Endometrial microvascular endothelial cells (primary cell): ENCODE measurements around the gene COL5A3. TPM values are rescaled to one million over a fixed set of nuclear protein-coding genes. Genes with fewer than 3 reads are reported as not detected.
"Not testable (repeated sequence)": the region's sequence is repeated elsewhere in the genome, so short reads cannot be mapped to it uniquely, and the experiment has no call there.

Experiments
- in situ Hi-C: cut with HindIII; loops from 2 replicates; pipeline ENCODE4 v1.10.0; 2017; ENCODE audit warnings: low sequenced_read_pairs, low pct_unique_long_range_greater_than_20kb; ENCODE audit errors: inconsistent ontology term
- total RNA-seq: library from RNA; depleted of rRNA; stranded (reverse); fragments of >200 nt; gene quantifications from one replicate; pipeline ENCODE4 v1.2.3, GENCODE V29; 2015; ENCODE audit errors: inconsistent ontology term

The COL5A3 gene
- total RNA-seq, result 0.28 TPM

DNA sequence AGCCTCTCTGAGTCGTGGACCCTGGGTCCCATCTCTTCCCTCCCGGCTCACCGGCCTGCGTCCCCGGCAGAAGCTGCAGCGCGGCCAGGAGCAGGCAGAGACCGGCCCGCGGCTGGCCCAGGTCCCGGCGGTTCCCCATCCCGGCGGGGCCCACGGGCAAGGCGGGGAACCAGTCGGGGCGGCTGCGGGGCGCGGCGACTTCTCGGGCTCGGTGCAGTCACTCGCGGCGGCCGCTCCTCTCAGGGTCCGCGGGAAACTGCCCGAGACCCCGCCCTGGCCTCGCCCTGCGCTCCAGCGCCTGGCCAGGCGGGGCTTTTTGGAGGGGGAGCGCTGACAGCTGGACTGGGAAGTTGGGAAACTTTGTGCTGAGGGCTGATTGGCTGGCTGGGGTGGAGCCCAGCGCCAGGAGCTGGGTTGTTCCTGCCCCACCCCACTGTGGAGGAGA, at the start of gene COL5A3:
Gene COL5A3, minus strand, starts transcription at position 258 of the 445 bp plus-strand sequence. Its CDS starts 119 bp downstream, at position 139.
- in situ Hi-C loops, result no loop called here

DNA sequence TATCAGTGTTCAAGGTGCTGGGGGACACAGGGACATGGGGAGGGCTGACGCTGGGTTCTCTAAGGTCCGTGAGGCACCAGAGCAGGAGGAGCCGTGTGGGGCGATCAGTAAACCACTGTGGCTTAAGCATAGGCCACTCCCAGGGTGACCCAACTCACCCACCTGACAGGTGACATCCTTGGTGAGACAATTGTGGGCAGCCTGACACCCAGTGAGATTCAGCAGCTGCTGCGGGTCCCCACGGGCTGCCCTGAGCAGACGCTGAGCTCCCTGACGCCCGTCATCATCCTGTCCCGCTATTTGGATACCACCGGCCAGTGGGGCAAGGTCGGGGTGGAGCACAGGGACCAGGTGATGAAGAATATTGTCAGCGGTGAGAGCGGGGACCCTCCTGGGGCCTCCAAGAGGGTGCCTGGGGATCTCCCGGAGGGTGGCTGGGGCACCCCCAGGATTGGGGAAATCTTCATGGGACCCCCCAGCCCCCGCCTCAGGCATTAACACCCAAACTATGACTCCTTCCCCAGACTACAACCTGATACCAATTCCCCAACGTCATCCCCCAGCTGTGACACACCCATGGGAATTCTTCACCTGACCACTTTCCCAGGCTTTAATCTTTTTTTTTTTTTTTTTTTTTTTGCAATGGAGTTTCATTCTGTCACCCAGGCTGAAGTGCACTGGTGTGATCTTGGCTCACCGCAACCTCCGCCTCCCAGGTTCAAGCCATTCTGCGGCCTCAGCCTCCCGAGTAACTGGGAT, 42.5 kb upstream of the COL5A3 start:
- in situ Hi-C loops, result no loop called here

DNA sequence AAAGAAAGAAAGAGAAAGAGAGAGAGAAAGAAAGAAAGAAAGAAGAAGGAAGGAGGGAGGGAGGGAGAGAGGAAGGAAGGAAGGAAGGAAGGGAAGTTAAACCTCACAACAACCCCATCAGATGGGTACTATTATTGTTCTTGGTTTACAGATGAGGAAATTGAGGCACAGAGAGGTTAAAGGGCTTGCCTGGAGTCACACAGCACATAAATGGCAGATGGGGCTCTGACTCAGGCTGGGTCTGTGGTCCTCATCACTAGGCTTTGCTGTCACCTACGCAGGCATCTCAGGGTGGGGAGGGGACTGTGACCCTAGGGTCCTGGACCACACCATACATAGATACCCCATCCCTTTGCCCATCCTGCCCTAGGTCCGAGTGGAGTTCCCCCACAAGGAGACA, 39.3 kb upstream of the COL5A3 start:
- in situ Hi-C loops, result no loop called here

DNA sequence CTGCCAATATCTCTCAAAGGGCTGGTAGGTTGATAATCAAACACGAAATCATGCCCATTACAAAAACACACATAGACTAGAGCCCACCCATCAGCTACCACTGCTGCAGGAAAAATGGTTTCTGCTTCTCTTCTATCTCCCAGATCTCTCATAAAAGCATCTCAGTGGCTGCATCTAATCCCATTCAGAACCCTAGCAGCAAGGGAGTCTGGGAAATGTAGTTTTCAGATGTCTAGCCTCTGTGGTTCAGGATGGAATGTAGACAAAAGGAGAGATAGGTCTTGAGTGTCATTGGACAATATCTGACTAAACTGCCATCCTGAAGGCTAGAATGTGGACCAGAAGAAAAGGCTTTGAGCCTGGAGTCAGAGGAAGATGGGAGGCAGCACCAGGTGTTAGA, 35.1 kb upstream of the COL5A3 start:
- in situ Hi-C loops, result no loop called here

DNA sequence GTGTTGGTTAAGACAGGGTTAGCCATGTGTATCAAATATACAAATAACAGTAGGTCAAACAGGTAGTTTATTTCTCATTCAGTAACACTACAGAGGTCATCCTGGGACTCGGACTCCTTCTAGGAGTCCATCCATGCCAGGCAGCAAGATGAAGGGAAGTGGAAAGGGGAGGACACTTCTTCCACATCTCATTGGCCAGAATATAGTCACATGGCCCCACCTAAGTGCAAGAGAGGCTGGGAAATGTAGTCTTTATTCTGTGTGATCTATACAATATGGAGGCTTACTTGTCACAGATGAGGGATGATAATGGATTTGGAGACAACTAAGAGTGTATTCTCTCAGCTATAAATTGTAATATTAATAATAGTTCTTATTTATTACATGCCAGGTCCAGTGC, 34.1 kb upstream of the COL5A3 start:
- in situ Hi-C loops, result no loop called here

DNA sequence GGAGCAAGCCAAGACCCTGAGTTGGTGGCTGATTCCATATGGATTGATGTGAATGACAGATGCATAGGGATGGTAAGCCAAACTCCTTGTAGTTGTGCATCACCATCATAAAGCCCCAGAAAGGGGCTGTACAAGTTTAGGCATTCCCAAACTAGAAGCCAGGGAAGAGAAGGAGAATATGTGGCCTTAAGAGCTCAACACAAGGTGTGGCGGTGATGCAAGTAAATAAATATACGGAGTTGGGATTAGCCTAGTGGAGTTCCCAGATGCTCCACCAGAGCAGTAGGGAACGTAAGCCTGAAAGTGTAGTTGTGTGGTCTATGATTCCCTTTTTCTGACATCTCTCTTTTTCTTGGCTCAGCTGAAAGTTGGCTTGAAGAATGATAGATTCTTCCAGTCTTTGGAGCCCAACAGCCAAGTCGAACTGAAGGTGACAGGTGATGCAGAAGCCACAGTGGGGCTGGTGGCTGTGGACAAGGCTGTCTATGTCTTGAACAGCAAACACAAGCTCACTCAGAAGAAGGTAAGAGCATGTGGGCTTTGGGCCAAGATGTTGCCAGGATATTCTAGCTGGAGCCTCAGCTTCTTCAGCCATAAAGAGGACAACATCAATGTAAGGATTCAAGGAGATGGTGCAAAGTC, 33.1 kb upstream of the COL5A3 start:
- in situ Hi-C loops, result no loop called here

DNA sequence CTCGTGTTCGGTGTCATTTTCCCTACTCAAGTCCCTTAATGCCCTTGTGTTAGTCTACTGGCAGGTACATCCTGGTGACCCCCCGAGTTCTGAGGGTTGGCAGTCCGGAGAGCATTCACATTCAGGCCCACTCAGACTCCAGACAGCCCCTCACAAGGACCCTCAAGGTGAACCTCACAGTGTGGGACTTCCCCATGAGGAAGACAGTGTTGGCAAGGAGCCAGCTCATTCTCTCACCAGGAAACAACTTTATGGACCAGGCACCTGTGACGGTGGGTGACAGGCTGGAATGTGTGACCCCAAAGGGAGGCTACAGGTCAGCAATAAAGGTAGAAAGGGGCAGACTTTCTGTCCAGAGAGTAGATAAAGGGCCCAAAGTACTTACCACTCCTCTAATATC, 27.5 kb upstream of the COL5A3 start:
- in situ Hi-C loops, result no loop called here

DNA sequence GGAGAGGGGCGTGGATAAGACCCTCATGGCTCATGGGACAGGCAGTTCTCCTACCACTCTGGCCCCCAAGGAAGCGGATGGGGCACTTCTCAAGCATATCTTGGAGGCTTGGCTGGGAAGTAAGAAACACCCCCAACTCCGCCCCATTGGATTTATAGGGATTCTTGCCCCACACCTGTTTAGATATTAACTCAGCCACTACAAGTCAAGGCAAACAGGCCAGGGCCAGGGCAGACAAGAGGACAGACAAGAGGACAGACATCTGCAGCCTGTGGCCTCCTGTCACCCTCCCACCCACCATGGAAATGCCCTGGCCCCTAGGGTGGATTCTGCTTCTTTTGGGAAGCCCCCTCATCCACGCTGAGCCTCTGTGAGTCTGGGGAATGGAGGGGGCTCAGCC, 27.1 kb upstream of the COL5A3 start:
- in situ Hi-C loops, result no loop called here

DNA sequence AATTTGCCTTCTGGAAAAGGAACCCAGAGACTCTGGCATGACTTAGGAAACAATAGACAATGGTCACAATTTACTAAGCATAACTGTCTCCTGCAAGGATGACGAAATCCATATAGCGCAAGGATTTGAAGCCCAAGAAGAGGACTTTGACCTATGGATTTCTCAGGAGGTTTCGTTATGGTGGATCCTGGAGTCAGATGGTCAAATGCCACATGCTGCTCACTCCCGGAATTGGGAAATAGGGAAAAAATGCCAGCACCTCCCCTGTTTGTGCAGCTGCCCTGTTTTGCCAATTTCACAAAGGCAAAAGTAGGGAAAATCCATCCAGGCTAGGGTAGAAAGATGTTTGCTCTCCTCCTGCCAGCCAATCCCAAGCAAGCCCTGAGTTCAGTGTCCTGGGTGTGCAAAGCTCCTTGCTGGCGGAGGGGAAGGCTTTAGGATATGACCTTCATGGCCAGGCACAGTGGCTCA, 26.3 kb upstream of the COL5A3 start:
- in situ Hi-C loops, result no loop called here

DNA sequence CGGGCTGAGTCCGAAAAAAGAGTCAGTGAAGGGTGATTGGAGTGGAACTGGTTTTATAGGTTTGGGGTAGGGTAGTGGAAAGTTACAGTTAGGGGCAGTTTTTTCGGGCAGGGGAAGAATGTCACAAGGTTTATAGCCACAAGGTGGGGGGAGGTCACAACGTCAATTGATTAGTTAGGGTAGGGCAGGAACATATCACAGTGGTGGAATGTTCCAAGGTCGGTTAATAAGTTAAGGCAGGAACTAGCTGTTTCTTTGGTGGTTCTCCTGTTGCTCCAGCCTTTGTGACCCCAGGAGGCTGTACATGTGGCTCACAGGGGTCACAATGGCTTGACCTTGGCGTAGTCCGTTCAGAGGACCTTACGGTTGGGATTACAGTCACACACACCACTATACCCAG, 23.3 kb upstream of the COL5A3 start:
- in situ Hi-C loops, result no loop called here

DNA sequence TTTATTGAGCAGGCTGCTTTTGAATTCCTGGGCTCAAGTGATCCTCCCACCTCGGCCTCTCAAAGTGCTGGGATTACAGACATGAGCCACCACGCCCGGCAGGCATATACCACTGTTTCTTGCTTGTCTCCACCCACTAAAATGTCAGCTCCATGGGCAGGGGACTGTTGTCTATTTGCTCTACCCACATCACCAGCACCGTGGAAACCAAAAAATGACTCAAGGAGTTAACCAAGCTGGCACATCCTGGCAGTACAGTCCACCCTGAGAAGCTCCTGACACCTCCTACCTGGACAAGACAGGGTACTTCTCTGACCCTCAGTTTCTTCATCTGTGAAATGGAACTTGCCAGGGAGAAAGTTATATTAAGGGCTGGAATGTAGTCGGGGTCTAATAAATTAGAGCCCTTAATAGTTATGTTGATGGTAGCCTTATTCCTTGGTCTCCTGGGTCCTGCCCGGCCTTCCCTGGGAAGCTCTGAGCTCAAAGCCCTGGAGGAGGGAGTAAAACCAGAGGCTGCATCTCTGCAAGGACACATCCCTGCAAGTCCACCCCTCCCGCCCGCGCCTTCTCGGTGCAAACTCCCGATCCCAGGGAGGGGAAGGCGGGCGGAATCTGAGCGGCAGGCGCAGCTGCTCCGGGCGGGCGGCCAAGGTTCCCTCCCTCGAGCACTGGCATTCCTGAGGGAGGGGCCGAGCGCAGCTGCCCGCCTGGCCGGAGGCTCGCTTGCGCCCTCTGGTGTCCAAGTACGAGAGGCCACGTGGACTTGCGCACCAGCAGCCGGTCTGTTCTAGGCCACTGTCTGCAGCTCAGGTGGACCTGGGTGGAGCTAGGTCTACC, 17.1 kb upstream of the COL5A3 start:
- in situ Hi-C loops, result no loop called here

DNA sequence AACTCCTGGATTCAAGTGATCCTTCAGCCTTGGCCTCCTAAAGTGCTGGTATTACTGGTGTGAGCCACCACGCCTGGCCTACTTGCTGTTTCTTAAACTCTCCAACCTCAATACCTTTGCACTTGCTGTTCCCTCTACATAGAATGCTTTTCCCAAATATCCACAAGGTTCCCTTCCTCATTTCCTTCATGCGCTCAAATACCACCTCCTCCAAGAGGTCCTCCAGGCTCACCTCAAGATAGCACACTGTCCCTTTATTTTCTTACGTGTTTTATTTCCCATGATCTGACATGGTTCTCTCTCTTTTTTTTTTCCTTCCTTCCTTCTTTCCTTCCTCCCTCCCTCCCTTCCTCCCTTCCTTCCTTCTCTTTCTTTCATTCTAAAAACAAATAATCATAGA, 16.4 kb upstream of the COL5A3 start:
- in situ Hi-C loops, result no loop called here

DNA sequence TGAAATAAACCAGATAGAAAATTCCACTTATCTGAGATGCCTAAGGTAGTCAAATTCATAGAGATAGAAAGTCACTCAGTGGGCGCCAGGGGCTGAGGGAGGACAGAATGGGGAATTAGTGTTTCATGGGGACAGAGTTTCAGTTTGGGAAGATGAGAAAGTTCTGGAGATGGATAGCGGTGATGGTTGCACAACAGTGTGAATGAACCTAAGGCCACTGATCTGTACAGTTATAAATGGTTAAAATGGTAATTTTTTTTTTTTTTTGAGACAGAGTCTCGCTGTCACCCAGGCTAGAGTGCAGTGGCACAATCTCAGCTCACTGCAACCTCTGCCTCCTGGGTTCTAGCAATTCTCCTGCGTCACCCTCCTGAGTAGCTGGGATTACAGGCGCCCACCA, 12.8 kb upstream of the COL5A3 start:
- in situ Hi-C loops, result not testable (repeated sequence)

DNA sequence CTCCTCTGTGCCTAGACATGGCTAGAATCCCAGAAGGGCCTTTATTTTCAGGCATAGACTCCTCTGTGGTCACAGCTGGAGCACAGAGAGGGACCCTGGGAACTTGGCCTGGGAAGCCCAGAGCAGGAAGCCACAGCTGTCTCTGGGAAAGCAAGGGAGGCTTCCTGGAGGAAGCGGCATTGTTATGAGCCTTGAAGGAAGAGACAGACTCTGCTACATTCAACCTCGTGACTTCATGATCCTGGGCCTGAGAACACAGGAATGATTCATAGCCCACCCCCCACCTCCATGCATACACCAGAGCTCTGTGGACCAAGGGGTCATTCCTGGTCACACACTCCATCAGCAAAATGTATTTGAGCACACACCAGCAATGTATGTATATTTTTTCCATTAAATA, 11.6 kb upstream of the COL5A3 start:
- in situ Hi-C loops, result no loop called here

DNA sequence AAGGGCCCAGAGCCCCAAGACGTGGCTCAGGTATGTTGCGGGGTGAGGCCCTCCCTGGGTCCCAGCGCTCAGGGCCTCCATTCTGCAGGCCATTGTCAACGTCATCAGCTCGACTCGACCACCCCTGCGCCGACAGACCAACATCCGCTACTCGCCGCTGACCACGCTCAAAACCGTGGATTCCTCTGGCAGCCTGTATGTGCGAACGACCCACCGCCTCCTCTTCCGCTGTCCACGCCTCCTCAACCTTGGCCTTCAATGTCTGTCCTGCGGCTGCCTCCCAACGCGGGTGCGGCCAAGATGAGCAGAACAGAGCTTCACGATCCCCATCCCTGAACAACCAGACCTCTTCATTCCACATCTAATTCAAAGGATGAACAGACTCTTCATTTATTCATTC, 11.1 kb upstream of the COL5A3 start:
- in situ Hi-C loops, result no loop called here

DNA sequence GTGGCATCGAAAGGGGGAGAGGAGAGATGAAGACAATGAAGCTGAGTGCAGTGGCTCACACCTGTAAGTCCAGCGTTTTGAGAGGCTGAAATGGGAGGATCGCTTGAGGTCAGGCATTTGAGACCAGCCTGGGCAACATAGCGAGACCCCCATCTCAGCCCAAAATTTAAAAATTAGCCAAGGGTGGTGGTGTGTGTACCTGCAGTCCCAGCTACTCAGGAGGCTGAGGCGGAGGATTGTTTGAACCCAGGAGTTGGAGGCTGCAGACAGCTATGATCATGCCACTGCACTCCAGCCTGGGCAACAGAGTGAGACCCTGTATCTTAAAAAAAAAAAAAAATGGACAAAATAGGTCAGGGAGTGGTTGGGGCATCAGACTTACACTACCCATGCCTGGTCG, 10.5 kb upstream of the COL5A3 start:
- in situ Hi-C loops, result no loop called here

DNA sequence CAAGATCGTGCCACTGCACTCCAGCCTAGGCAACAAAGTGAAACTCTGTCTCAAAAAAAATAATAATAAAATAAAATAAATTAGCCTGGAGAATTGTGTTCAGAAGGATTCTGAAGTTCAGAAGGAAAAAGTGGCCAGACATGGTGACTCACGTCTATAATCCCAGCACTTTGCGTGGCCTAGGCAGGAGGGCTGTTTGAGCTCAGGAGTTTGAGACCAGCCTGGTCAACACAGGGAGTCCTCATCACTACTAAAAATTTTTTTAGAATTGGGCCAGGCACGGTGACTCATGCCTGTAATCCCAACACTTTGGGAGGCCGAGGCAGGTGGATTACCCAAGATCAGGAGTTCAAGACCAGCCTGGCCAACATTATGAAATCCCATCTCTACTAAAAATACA, 8.9 kb upstream of the COL5A3 start:
- in situ Hi-C loops, result no loop called here

DNA sequence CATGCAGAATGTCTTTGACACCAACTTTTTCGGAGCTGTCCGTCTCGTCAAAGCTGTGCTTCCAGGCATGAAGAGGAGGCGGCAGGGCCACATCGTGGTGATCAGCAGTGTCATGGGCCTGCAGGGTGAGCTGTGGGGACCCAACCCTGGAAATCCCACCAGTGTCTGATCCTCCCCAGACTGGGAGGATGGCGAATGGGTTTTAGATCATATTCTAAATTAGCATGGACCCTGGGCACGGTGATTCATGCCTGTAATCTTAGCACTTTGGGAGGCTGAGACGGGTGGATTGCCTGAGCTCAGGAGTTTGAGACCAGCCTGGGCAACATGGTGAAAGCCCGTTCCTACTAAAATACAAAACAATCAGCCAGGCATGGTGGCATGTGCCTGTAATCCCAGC, 8.5 kb upstream of the COL5A3 start:
- in situ Hi-C loops, result no loop called here

DNA sequence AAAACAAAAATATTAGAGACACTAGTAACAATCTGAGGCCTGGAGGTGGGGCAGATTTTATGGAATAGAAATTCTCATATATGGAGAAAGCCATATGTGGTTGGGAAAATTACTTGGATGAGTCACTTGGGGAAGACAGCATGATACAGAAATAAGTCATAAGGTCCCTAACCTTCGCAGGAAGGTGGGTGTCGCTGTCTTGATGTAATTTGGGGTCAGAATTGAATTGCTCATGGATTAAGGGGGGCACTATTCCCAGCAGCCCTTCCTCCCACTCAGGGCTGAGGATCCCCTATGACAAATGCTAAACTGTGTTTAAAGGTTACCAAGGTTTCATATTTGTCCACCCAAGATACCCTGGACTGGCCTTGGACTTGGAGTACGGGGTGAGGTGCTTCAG, 8.0 kb upstream of the COL5A3 start:
- in situ Hi-C loops, result no loop called here
